Mesangial cell (primary cell): ENCODE measurements around the gene ADGRB2. TPM values are rescaled to one million over a fixed set of nuclear protein-coding genes. Genes with fewer than 3 reads are reported as not detected.

Source experiments
- total RNA-seq: library from RNA; depleted of rRNA; stranded (reverse); fragments of >200 nt; gene quantifications from 2 replicates; pipeline ENCODE4 v1.2.3, GENCODE V29; 2015

The ADGRB2 gene, protein sequence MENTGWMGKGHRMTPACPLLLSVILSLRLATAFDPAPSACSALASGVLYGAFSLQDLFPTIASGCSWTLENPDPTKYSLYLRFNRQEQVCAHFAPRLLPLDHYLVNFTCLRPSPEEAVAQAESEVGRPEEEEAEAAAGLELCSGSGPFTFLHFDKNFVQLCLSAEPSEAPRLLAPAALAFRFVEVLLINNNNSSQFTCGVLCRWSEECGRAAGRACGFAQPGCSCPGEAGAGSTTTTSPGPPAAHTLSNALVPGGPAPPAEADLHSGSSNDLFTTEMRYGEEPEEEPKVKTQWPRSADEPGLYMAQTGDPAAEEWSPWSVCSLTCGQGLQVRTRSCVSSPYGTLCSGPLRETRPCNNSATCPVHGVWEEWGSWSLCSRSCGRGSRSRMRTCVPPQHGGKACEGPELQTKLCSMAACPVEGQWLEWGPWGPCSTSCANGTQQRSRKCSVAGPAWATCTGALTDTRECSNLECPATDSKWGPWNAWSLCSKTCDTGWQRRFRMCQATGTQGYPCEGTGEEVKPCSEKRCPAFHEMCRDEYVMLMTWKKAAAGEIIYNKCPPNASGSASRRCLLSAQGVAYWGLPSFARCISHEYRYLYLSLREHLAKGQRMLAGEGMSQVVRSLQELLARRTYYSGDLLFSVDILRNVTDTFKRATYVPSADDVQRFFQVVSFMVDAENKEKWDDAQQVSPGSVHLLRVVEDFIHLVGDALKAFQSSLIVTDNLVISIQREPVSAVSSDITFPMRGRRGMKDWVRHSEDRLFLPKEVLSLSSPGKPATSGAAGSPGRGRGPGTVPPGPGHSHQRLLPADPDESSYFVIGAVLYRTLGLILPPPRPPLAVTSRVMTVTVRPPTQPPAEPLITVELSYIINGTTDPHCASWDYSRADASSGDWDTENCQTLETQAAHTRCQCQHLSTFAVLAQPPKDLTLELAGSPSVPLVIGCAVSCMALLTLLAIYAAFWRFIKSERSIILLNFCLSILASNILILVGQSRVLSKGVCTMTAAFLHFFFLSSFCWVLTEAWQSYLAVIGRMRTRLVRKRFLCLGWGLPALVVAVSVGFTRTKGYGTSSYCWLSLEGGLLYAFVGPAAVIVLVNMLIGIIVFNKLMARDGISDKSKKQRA (N-terminal part only)
- total RNA-seq: 11.7 and 39.0 TPM in 2 replicates

DNA sequence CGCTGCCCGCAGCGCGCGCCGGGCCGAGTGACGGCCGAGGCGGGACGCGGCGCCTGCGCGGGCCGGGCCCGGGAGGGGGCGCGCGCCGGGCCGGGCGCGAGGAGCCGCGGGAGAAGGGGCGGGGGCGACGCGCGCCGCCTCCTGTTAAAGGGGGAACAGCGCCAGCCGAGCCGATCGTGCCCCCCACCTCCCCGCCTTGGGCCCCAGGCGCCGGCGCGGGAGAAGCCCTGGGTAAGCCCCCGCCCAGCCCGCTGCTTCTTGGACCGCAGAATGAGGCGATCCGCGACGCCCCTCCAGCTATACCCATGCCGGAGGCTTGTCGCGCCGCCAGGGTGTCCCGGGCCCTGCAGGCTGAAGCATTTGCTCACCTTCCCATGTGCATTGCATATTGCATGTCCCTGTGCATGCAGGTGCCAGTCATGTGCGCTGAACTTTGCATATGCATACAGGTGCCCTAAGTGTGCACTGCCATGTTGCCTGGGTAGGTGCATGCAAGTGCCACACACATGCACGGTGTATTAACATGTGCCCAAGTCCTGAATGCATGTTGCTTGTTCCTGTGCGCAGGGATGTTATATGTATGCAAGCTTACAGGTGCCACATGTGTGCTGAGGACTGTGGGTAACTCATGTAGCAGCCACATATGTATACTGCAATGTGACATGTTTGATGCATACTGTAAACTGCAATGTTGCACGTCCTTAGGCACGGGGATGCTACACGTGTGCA is at the start of gene ADGRB2:
ADGRB2 (minus strand) TSS at position 29 of the 729 bp plus-strand sequence. CDS start 7,119 bp downstream, outside the sequence.

DNA sequence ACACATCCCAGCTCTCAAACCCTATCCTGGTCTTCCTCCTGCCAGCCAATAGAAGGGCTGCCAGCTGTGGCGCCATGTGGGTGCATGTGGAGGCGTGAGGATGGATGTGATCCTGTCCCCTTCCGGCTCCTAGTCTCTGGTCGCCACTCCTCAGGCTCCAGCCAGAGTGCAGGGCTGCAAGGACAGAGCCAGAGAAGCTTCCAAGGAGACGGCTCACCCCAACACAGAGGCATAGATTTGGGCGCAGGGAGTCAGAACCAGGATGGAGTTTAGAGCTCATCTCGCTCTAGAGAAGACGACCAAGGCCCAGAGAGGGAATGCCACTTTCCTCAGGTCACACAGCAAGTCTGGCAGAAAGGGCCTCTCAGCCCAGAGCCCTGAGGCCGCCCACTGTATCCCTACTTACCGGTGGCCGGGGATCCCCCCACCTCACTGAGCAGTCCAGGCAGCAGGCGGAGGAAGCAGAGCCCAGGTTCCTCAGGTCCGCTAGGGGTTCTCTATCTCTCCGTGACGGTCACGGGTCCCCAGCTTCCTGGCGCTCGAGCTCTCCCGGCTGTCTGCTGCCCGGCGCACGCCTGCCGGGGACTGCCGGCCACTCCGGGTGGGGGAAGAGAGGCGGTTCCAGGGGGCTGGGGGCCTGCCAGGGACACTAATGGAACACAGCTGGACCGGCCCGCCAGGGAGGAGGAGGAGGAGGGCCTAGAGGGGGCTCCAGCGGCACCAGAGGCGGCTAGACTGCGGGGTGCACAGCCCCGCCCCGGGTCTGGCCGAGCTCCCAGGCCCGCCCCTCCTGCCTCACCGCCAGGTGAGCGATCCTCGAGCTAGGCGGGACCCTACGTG is 60.5 kb downstream of the ADGRB2 start, which contains the start of gene COL16A1:
COL16A1 (minus strand) TSS at position 587 of the 840 bp plus-strand sequence. CDS start 1,824 bp downstream, outside the sequence.

Other genes with a start within 250 kb of the ADGRB2 start
- gene TINAGL1, start 187.8 kb downstream of the ADGRB2 start, total RNA-seq: 278 and 352 TPM in 2 replicates
- gene HCRTR1, start 146.7 kb downstream of the ADGRB2 start, total RNA-seq: not detected in 2 replicates
- 115 and 124 TPM in 2 replicates for gene PEF1, start 119.5 kb downstream of the ADGRB2 start, total RNA-seq
- 16.5 and 68.8 TPM in 2 replicates for gene COL16A1, start 60.3 kb downstream of the ADGRB2 start, total RNA-seq
- gene SPOCD1, start 51.7 kb upstream of the ADGRB2 start, total RNA-seq: 24.7 and 55.7 TPM in 2 replicates
- 62.2 and 112 TPM in 2 replicates for gene PTP4A2, start 174.0 kb upstream of the ADGRB2 start, total RNA-seq
- 116 and 124 TPM in 2 replicates for gene KHDRBS1, start 249.5 kb upstream of the ADGRB2 start, total RNA-seq